ENCODE results near the gene BCL7A.
"Not testable (repeated sequence)": the region's sequence is repeated elsewhere in the genome, so short reads cannot be mapped to it uniquely, and the experiment has no call there.

Gene BCL7A

GRCh38 chr12:122096591-122097149, 75.0 kb downstream of the BCL7A start:
- no peak for ATAC-seq

- ATAC-seq, result no peak
Observed at GRCh38 chr12:122097584-122097926, 75.9 kb downstream of the BCL7A start.

GRCh38 chr12:122097927-122098756, 76.5 kb downstream of the BCL7A start:
- no peak for ATAC-seq

GRCh38 chr12:122099280-122099749, 77.6 kb downstream of the BCL7A start:
- peak in 1 of 2 donors; percentile 22 for ATAC-seq

GRCh38 chr12:122099856-122100255, 78.2 kb downstream of the BCL7A start:
- no peak for ATAC-seq

- no peak for ATAC-seq
Observed at GRCh38 chr12:122100568-122100967, 78.9 kb downstream of the BCL7A start.

GRCh38 chr12:122102331-122102730, 80.6 kb downstream of the BCL7A start:
- no peak for ATAC-seq

- peak in 1 of 2 donors; percentile 12 for ATAC-seq
Observed at GRCh38 chr12:122104844-122105243, 83.2 kb downstream of the BCL7A start.

GRCh38 chr12:122105496-122105895, 83.8 kb downstream of the BCL7A start:
- ATAC-seq, result not testable (repeated sequence)

GRCh38 chr12:122106843-122107242, 85.2 kb downstream of the BCL7A start:
- ATAC-seq, result no peak

- ATAC-seq, result no peak
Observed at GRCh38 chr12:122107261-122107660, 85.6 kb downstream of the BCL7A start.

GRCh38 chr12:122111089-122111641, 89.5 kb downstream of the BCL7A start:
- peak; percentile 48 to 56 for ATAC-seq

Measured in activated CD4-positive, CD25-positive, alpha-beta regulatory T cell treated with anti-CD3 and anti-CD28 coated beads, Interleukin-2, amount 50 U/mL, for 24 hours (primary cell).